Stimulated activated CD4-positive, alpha-beta T cell treated with anti-CD3 and anti-CD28 coated beads, Interleukin-15, amount 100 ng/mL, for 48 hours (primary cell): ENCODE measurements around the gene NXNL2.

Experiments
- DNase-seq, 2 donors: peaks; one replicate each; pipeline ENCODE4 v3.0.0-alpha.2; 2020; ENCODE audit warnings: low read depth in 2 of 2

The NXNL2 gene

DNA sequence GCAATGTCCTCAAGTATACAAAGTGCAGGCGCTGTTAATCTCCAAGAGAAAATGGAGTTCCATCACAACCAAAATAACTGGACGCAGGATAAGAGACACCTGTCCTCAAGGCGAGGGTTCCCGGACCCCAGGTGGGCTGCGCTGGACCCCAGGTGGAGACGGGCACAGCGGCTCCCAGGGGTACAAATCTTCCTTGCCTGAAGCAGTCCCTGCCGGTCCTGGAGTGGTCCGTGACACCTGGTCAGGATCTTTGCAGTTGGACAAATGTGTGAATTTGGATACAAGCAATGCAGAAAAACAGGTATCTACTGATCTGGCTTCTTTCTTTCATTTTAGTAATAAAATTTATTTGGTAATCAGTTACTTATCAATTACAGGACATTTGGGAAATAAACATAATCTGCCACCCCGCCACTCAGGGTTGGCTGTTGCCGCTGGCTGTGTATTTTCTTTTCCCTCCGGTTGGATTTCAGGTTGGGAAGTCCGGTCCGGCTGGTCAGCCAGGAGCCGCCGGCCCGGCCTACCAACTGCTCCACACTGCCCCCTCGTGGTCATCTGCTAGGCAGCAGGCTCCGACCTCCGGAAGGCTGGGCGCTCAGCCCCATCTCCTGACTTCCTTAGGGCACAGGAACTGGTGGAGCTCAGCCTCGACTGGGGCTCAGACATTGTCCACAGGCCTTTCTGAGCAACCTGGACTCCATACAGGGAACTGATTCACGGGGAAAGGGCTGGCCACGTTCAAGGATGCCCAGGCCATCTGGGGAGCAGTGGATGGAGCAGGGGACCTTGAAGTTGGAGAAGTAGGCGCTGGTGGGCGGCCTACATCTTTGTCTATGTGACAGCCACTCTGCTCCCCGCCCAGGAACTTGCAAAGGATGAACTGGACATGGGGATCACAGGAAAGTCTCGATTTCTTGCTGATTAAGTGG lies 43.4 kb downstream of the NXNL2 start:
- peak; percentile 23 to 57 for DNase-seq

DNA sequence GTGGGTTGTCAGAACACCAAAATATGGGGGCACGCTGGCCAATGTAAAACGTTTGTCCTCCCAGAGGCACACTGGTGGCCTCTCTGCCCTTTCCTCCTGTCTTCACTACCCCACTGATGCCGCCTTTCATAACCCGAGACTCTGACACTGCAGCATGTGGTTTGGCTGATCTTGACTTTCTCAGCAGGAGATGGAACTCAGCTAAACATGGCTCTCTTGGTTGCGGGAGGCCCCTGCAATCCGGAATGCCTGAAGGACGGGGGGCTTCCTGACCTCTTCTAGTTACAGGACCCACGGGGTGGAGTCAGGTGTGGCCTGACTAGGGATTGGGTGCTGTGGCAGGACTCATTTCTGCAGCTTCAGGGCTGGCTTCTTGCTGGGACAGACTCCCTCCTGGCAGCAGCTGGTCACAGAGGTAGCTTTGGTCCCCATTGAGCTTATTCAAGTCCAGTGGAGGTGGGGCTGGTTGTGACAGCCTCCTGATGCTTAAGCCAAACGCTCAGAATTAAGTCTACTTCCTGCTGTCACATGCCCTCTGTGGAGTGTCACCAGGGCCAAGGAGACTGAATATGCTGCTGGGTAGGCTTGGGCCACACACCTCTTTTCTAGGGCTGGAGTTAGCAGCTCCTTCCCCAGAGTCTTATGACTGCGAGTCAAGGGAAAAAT lies 44.2 kb downstream of the NXNL2 start:
- no peak for DNase-seq

DNA sequence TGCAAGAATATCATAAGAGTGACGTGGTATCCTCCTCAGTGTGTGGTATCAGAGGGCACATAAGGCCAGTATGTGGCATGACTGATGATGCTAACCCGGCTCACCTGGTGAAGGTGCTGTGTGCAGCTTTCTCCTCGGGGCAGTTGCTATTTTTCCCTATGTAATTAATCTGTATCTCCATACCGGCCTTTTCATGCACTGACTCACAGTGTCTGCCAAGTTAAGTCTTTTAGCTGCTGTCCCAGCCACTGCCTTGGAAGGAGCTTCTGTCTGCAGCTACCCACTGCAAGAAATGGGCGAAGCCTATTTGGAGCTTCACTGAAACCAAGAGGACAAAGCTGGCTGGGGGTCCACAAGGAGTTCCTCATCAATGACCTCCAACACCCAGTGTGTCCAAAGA lies 46.0 kb downstream of the NXNL2 start:
- DNase-seq = no peak

DNA sequence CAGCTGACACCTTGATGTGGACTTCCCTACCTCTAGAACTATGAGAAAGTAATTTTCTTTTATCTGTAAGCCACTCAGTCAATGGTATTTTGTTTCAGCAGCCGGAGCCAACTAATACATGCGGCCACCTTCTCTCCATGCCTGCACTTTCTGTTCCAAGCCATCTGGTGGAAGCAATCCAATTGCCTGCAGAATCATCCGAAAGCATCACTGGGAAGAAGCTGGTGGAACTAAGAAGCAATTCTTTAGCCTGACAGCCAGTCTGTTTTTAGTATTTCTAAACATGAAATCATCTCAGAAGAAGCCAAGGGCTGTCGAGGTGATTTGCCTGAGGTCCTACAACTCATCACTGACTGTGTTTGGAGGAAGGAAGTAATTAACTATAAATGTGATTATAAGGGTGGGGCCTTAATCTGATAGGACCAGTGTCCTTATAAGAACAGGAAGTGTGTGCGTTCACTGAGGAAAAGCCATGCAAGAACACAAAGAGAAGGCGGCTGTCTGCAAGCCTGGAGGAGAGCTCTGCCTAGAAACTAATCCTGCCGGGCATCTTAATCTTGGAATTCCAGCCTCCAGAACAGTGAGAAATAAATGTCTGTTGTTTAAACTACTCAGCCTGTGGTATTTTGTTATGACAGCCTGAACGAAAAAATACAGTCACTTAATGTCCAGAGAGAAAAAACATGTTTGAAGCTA lies 49.1 kb downstream of the NXNL2 start:
- DNase-seq = no peak

DNA sequence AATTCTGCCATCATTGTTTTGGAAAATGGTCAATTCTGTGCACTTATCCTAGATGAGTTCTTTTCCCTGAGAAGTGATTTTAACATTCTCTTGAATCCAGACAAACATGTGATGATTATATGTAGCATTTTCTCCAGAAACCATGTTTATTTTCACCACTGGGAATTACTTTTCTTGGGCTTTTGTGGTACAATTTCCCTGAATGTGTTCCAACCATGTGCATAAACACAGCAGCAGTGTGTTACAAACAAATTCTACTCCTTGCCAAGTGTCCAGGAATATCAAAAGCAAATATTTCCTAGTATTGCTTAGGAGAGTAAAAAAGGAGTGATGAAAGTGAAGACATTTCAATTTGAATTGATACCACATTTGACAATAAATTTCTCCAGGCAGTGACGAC lies 50.4 kb downstream of the NXNL2 start:
- DNase-seq = no peak

DNA sequence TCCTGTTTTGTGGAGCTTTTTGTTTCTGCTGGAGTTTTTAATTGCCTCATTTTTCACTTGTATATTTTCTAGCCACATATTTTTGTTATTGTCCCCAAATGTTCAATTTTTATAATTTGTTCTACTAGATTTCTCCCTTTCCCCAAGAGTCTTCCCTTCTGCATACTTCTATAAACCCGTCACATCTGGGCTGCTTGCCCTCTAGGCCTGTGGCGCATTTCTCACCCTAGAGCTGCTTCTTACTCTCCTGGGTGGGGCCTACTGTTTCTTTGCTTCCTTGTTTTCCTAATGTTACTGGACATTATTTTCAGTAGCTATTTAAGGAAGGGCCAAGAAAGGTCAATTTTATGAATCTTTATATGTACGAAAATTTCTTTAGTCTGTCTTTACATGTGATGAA lies 51.5 kb downstream of the NXNL2 start:
- no peak for DNase-seq

DNA sequence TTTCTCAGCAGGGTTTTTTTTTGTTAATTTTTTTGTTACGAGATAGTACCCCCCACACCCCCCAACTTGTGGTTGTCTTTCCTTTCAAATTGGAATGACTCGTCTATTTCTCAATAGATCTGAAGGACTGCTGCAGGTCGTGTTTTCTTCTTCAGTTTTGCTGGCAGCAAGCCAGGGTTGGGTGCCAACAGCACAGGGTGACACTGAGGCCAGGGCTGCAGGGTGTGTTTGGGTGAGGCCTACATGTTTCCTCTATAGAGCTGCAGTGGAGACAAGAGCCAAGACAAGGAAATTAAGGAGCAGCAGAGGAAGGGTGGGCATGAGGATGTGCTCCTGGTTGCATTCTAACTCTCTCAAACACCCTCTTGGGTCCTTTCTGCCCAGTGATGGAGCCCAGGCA lies 52.2 kb downstream of the NXNL2 start:
- DNase-seq = no peak

DNA sequence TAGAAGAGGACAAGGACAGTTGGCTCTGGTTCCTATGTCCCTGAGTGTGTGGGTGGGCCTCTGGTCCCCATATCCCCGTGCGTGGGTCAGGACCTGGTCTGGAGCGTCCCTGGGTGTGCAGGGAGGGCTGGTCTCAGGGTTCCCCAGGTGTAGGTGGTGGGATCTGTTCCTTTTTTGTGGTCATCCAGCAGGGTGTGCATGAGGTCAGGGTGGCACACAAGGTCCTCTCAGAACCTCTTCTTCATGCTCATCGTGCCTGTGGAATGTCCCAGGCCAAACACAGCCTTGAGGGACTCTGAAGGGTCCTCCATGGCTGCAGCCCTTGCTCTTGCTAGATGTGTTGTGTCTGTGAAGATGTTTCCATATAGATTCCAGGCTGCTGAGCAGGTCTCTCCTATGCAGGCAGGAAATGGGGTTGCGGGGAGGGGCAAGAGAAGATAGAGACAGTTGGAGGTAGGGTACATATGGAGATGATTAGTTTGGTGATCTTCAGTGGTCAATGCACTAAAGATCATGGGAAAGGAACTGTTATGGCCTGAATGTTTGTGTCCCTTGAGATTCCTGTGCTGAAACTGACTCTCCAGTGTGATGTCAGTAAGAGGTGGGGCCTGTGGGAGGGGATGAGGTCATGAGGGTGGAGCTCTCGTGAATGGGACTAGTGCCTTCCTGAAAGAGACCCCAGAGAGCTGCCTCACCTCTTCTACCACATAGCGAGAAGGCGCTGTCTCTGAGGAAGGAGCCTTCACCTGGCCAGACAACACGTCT lies 53.1 kb downstream of the NXNL2 start:
- DNase-seq = no peak

DNA sequence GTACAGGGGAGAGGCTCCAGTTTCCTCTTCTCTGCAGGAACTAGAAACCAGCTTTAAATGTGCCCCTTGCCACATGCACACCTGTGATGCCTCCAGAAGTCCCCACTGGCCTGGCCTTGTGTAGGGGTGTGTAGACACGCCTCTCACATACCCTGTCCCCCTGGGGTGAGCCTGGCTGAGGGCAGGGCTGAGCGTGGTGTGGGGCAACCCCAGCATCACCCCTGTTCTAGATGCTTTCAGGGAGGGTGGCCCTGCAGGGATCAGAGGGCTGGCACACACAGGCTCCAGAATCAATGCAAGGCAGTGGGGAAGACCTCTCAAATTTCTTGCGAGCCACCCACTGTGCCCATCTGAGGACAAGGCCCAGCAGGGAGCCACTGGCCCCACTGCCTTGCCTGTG lies 54.7 kb downstream of the NXNL2 start:
- DNase-seq = no peak

DNA sequence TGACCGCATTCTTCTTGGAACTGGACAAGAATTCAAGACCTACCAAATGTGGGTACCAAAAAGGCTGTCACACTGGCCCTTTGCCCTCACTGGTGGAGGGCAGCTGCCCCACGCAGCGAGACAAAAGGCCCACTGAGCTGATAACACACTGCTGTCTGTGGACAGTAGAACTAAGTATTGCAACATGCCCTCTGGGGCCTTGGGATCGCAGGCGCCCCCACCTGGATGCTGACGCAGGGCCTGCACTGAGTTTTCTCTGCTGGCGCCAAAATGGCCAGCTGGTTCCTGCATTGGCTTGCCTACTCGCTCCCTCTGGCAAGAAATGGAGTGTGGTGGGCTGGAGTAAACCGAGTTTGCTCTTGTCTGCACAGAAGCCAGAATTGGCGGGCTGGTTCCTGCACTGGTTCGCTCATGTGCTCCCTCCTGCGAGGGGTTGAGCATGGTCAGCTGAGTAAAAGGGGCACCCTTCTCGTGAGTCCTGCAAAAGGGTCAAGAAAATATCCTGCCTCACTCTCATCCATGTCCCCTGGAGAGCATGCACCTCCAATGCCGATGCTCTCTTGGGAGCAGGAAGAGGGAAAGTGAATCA lies 55.7 kb downstream of the NXNL2 start:
- DNase-seq = no peak

DNA sequence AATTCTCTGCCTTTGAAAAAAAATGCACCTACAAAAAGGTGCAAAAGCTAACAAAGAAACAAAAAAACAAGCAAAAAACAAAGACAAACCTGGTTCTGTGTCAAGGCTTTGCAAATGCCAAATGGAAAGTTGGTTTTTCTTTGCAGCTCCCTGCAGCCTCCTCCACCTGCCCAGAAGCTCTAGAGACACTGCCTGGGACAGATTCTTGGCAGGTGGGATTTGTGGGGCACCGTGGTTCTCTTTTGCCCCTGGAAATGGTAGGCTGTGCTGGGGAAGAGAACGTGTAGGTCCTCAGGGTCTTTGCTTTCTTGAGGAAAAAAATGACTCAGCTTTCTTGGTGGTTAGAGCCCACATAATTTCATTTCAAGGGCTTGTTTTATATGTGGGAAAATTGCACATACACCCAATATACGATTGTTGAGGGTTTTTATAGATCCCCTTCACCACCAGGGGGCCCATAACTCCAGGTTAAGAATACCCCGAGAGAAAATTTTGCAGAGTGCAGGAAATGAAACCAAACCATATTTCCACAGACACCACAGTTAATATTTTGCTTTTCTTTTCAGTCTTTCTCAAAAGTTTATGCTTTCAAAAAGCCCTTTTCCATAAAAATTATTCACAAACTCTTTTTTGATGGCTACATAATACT lies 58.7 kb downstream of the NXNL2 start:
- peak in 1 of 2 donors; percentile 35 for DNase-seq
